ENCODE results near the gene TNS4. TPM values are rescaled to one million over a fixed set of nuclear protein-coding genes. Genes with fewer than 3 reads are reported as not detected.

TNS4 gene
- total RNA-seq, result 286 and 305 TPM in 2 replicates

GRCh38 chr17:40501499-40501911, at the start of gene TNS4:
TNS4 (minus strand) TSS chr17:40501623; CDS start chr17:40496425, 5,198 bp downstream.

GRCh38 chr17:40443196-40443987, 58.0 kb downstream of the TNS4 start, which contains the start of gene IGFBP4:
IGFBP4 (plus strand) TSS chr17:40443450; CDS start chr17:40443736, 286 bp downstream.

Other genes with a start within 250 kb of the TNS4 start
- gene CDC6, start 213.7 kb downstream of the TNS4 start, total RNA-seq, result 13.6 and 40.7 TPM in 2 replicates
- 16.9 and 18.9 TPM in 2 replicates for gene RARA, start 192.4 kb downstream of the TNS4 start, total RNA-seq
- gene GJD3, start 136.9 kb downstream of the TNS4 start, total RNA-seq, result not detected in 2 replicates
- gene TOP2A, start 83.7 kb downstream of the TNS4 start, total RNA-seq, result 35.8 and 125 TPM in 2 replicates
- gene IGFBP4, start 58.2 kb downstream of the TNS4 start, total RNA-seq, result 6.4 and 15.5 TPM in 2 replicates
- not detected in 2 replicates for gene CCR7, start 63.8 kb upstream of the TNS4 start, total RNA-seq
- gene SMARCE1, start 146.2 kb upstream of the TNS4 start, total RNA-seq, result 58.8 and 64.9 TPM in 2 replicates
- gene KRT222, start 163.6 kb upstream of the TNS4 start, total RNA-seq, result 0.11 and 0.47 TPM in 2 replicates
- gene KRT24, start 202.1 kb upstream of the TNS4 start, total RNA-seq, result not detected in 2 replicates

All from hair follicular keratinocyte (primary cell).